Omental fat pad (tissue), 4 donors: ENCODE data around the gene CBX7. TPM values are rescaled to one million over a fixed set of nuclear protein-coding genes. Genes with fewer than 3 reads are reported as not detected.

ENCODE experiments used
- ATAC-seq: fragments of 150-250 bp; one replicate; pipeline ENCODE4 v1.9.1; 2016; ENCODE audit warnings: mild to moderate bottlenecking, moderate library complexity; ENCODE audit not compliant: low FRiP score
- DNase-seq: peaks from one replicate; pipeline ENCODE4 v3.0.0-alpha.2; 2019; ENCODE audit warnings: low spot score
- total RNA-seq, 4 donors: library from RNA; depleted of rRNA; stranded (reverse); fragments of >200 nt; gene quantifications; one replicate each; pipeline ENCODE4 v1.1.0, GENCODE V29; 2016
- TF ChIP-seq, protein P1 (sequence below), 3 donors: fragments of 450-650 bp; IDR thresholded peaks; one replicate each; pipeline ENCODE4 v1.5.1; 2016 to 2017; ENCODE audit warnings: antibody characterized with exemption in 3 of 3, mild to moderate bottlenecking in 3 of 3, moderate library complexity in 2 of 3

Gene CBX7
- total RNA-seq, 4 donors from 2014 or later = 22.6 to 74.9 (median 30.8) TPM

DNA sequence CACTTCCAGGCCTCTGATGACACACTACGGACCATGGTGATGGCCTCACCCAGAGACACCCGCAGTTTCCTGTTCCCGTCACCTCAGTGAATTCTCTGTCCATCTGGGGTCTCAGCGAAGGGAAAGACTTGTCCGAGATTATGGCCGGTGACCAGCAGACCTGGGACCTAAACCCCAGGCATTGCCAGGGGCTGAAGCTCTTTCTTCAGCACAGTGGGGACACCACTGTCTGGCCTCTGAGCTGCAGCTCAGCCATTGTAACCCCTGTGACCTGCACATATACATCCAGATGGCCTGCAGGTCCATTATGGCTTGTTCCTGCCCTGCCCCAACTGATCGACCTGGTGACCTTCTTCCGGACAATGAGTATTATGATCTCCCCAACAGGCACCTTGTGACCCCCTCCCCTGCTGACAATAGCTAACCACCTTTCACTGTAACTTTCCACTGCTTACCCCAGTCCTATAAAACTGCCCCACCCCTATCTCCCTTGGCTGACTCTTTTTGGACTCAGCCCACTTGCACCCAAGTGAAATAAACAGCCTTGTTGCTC is 22.3 kb downstream of the CBX7 start:
- no peak for ATAC-seq
- TF ChIP-seq, protein P1, sequence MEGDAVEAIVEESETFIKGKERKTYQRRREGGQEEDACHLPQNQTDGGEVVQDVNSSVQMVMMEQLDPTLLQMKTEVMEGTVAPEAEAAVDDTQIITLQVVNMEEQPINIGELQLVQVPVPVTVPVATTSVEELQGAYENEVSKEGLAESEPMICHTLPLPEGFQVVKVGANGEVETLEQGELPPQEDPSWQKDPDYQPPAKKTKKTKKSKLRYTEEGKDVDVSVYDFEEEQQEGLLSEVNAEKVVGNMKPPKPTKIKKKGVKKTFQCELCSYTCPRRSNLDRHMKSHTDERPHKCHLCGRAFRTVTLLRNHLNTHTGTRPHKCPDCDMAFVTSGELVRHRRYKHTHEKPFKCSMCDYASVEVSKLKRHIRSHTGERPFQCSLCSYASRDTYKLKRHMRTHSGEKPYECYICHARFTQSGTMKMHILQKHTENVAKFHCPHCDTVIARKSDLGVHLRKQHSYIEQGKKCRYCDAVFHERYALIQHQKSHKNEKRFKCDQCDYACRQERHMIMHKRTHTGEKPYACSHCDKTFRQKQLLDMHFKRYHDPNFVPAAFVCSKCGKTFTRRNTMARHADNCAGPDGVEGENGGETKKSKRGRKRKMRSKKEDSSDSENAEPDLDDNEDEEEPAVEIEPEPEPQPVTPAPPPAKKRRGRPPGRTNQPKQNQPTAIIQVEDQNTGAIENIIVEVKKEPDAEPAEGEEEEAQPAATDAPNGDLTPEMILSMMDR (IDR thresholded peaks at IDR 0.05) = no peak
- DNase-seq = no peak

DNA sequence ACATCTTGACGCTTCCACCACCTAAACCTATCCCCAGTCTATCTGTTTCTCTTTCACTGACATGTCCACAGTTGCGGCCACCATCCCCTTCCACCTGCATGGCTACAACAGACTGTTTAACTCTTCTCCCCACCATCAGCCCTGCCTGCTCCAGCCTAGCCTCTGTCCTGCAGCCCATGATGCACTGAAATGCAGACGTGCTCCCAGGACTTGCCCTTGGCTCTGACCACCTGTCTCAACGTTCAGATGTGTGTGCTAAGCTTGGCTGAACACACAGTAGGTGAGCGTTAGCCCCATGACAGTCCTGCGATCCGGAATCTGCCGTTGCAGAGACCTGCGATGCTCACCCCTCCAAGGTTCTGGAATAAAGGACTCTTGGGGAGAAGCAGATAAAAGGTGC is 22.7 kb downstream of the CBX7 start:
- TF ChIP-seq, protein P1 (IDR thresholded peaks at IDR 0.05) = no peak
- ATAC-seq = no peak
- DNase-seq = no peak

DNA sequence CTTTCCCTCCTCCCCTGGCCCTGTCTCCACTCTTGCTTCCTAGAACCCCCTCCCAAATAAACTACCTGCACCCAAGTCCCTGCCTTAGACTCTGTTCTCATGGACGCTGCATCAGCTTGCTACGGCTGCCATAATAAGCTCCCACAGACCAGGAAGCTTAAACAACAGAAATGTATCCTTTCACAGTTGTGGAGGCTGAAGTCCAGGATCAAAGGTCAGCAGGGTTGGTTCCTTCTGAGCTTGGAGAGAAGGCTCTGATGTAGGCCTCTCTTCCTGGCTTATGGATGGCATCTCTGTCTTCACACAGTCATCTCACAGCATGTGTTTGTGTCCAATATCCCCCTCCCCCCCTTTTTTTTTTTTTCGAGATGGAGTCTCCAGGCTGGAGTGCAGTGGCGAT is 23.4 kb downstream of the CBX7 start:
- TF ChIP-seq, protein P1 (IDR thresholded peaks at IDR 0.05) = no peak
- ATAC-seq (no peak), DNase-seq (no peak)

DNA sequence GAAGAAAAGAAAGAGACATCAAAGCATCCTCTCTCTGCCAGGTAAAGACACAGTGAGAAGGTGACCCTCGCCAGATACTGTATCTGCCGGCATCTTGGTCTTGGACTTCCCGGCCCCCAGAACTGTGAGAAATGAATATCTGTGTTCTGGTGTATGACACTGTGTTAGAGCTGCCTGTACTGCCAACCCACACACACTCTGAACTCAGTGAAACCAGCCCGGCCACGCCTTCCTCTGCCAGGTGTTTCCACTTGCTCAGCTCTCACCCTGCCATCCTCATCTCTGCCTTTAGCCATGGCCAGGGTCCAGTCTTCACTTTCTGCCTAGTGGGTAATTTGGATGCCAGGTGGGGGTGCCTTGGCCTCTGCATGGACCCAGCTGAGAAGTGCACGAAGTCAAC is 24.0 kb downstream of the CBX7 start:
- ATAC-seq (no peak), DNase-seq (no peak)
- TF ChIP-seq, protein P1 (IDR thresholded peaks at IDR 0.05) = no peak

DNA sequence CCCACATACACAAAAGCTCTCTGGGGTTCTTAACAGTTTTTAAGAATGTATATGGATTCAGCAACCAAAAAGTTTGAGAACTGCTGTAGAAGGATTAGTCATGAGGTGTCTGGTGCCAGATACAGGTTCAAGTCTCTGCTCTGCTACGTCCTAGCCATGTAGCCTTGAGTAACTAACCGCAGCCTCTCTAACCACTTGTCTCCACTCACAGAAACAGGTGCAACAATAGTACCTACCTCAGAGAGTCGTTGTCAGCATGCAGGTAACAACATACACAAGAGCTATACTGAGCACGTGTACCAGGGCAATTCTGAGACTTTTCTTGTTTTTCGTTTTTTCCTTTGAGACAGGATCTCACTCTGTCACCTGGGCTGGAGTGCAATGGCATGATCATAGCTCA is 26.9 kb downstream of the CBX7 start:
- ATAC-seq (no peak), DNase-seq (no peak)
- TF ChIP-seq, protein P1 (IDR thresholded peaks at IDR 0.05) = no peak

DNA sequence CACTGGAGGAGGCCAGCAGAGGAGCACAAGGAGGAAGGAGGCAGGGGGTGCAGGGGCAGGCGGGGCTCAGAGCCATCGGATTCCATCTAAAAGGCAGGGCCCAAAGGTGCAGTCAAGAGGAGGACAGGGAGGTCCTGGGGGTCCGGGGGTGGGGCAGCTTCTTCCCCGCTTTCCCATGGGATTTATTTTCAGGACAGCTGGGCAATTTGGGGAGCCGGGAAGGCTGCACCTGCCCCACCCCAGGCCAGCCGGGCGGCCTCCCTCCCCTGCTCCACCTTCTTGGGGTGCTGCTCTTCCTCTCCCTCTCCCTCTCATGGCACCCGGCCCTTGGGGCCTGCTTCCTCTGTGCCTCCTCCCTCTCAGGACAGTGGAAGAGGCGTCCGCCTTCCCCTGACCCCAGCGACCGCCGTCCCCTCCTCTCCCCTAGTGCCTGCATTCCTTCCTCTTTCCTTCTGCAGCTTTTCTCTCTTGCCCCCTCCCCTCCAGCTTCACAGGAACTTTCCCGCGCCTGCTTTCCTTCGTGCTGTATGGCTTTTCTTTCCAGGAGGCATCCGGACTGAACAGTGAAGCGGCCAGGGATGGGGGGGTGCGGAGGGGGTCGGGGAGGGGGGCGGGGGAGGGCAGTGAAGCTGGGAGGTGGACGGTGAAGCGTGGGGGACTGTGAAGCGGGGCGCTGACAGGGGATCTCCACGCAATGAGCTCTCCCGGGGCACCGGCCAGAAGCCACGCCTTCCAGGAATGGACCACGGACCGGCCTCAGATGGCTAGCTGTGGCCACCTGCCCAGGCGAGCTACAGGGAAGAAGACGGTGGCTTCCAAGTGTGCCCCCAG is 28.5 kb downstream of the CBX7 start:
- ATAC-seq = no peak
- TF ChIP-seq, protein P1 (IDR thresholded peaks at IDR 0.05) = no peak
- DNase-seq = no peak
